Neural cell (in vitro differentiated cells): ENCODE measurements around the gene CPOX.

ENCODE experiments used
- EZH2 ChIP-seq: fragments of 200-600, 300-800 bp; shearing (Covaris generic), sonication (generic); IDR thresholded peaks from 2 replicates; pipeline ENCODE4 v1.6.1; 2014; ENCODE audit warnings: antibody characterized with exemption, low read length, borderline replicate concordance, mild to moderate bottlenecking; ENCODE audit not compliant: insufficient read depth, poor library complexity, severe bottlenecking
- POLR2AphosphoS5 ChIP-seq: IDR thresholded peaks from 2 replicates; pipeline ENCODE4 v1.6.1; 2012
- SMC3 ChIP-seq: fragments of 450-650 bp; conservative IDR thresholded peaks from 2 replicates; pipeline ENCODE4 v1.6.1; 2014; ENCODE audit warnings: antibody characterized with exemption, mild to moderate bottlenecking, moderate library complexity; ENCODE audit not compliant: poor library complexity
- TF ChIP-seq, protein P1 (sequence below): fragments of 450-650 bp; IDR thresholded peaks from 2 replicates; pipeline ENCODE4 v1.5.1; 2014; ENCODE audit warnings: antibody characterized with exemption, mild to moderate bottlenecking, moderate library complexity; ENCODE audit not compliant: poor library complexity, severe bottlenecking

DNA sequence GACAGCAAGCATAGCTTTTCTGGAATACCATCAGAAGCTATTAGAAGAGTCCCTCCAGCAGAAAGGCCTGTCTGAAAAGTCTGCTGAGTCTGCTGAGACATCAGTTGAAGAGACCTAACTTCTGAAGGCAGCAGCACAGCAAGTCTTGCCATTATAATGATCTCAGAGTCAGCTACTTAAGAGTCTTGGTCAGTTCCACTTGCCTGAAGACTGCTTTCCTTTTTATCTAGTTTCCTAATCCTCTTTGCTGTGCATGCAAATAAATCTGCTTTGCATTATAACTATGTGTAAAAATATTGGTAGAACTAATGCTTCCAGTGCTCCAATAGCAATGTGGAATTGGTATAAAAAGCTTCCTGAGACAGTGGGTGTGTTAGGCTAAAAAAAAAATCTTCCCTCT is 34.9 kb upstream of the CPOX start:
- TF ChIP-seq, protein P1, sequence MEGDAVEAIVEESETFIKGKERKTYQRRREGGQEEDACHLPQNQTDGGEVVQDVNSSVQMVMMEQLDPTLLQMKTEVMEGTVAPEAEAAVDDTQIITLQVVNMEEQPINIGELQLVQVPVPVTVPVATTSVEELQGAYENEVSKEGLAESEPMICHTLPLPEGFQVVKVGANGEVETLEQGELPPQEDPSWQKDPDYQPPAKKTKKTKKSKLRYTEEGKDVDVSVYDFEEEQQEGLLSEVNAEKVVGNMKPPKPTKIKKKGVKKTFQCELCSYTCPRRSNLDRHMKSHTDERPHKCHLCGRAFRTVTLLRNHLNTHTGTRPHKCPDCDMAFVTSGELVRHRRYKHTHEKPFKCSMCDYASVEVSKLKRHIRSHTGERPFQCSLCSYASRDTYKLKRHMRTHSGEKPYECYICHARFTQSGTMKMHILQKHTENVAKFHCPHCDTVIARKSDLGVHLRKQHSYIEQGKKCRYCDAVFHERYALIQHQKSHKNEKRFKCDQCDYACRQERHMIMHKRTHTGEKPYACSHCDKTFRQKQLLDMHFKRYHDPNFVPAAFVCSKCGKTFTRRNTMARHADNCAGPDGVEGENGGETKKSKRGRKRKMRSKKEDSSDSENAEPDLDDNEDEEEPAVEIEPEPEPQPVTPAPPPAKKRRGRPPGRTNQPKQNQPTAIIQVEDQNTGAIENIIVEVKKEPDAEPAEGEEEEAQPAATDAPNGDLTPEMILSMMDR = no peak
- TF ChIP-seq SMC3 (no peak), POLR2AphosphoS5 (no peak), EZH2 (no peak)
